Measurements from ENCODE around the gene CCDC169. TPM values are rescaled to one million over a fixed set of nuclear protein-coding genes. Genes with fewer than 3 reads are reported as not detected.
A peak's percentile ranks its signal among the peaks of the same experiment; 100 is the strongest.

Gene CCDC169
- total RNA-seq, 1 donor from 2014 or later = 0.55 TPM

- H3K27me3 ChIP-seq = no peaks in the 10 kb centered on the region
- peak; percentile 85 for TF ChIP-seq CTCF (IDR thresholded peaks at IDR 0.05)
- H3K4me3 ChIP-seq = no peak overlapping the region
- no peak overlapping the region for H3K27ac ChIP-seq
- H3K9me3 ChIP-seq = no peaks in the 10 kb centered on the region
- no peaks in the 10 kb centered on the region for H3K4me1 ChIP-seq
- intact Hi-C loops (cut with DNase I) = loop anchor here (5.0 kb wide), 1 partner anchor 454 kb away; no protein-coding TSS in a partner anchor
- no peak for DNase-seq
- ATAC-seq = peak; percentile 63
- H3K36me3 ChIP-seq = no peaks in the 10 kb centered on the region
Observed at GRCh38 chr13:36282821-36283432, 14.7 kb downstream of the CCDC169 start.

GRCh38 chr13:36275190-36276002 is 22.2 kb downstream of the CCDC169 start:
- intact Hi-C loops (cut with DNase I) = loop anchor here (5.0 kb wide), 1 partner anchor 298 kb away; no protein-coding TSS in a partner anchor
- TF ChIP-seq CTCF (IDR thresholded peaks at IDR 0.05) = peak; percentile 61

GRCh38 chr13:36273431-36273830 is 24.2 kb downstream of the CCDC169 start:
- H3K27me3 ChIP-seq = no peaks in the 10 kb centered on the region
- ATAC-seq = no peak
- no peak for DNase-seq
- intact Hi-C loops (cut with DNase I) = no loop called here
- H3K9me3 ChIP-seq = no peaks in the 10 kb centered on the region
- TF ChIP-seq CTCF (IDR thresholded peaks at IDR 0.05) = no peak
- H3K27ac ChIP-seq = no peak overlapping the region
- no peaks in the 10 kb centered on the region for H3K36me3 ChIP-seq
- no peaks in the 10 kb centered on the region for H3K4me1 ChIP-seq
- no peak overlapping the region for H3K4me3 ChIP-seq

More at GRCh38 chr13:36275190-36276002, 22.2 kb downstream of the CCDC169 start:
- Histone ChIP-seq H3K27me3 (no peaks in the 10 kb centered on the region), H3K36me3 (no peaks in the 10 kb centered on the region), H3K27ac (no peak overlapping the region), H3K4me3 (no peak overlapping the region), H3K9me3 (no peaks in the 10 kb centered on the region), H3K4me1 (no peaks in the 10 kb centered on the region)
- ATAC-seq = peak; percentile 64
- no peak for DNase-seq

- intact Hi-C loops (cut with DNase I) = no loop called here
- no peak for DNase-seq
- Histone ChIP-seq H3K27me3 (no peaks in the 10 kb centered on the region), H3K9me3 (no peaks in the 10 kb centered on the region), H3K4me1 (no peaks in the 10 kb centered on the region), H3K4me3 (no peak overlapping the region), H3K36me3 (no peaks in the 10 kb centered on the region), H3K27ac (no peak overlapping the region)
- no peak for TF ChIP-seq CTCF (IDR thresholded peaks at IDR 0.05)
- ATAC-seq = peak; percentile 42
Observed at GRCh38 chr13:36261976-36262375, 35.6 kb downstream of the CCDC169 start.

GRCh38 chr13:36261011-36261410 is 36.6 kb downstream of the CCDC169 start:
- intact Hi-C loops (cut with DNase I) = no loop called here
- no peak for DNase-seq

More at GRCh38 chr13:36261011-36261410, 36.6 kb downstream of the CCDC169 start:
- H3K27ac ChIP-seq = no peak overlapping the region
- TF ChIP-seq CTCF (IDR thresholded peaks at IDR 0.05) = no peak
- no peak for ATAC-seq
- no peaks in the 10 kb centered on the region for H3K9me3 ChIP-seq
- no peaks in the 10 kb centered on the region for H3K36me3 ChIP-seq
- H3K4me3 ChIP-seq = no peak overlapping the region
- no peaks in the 10 kb centered on the region for H3K4me1 ChIP-seq
- H3K27me3 ChIP-seq = no peaks in the 10 kb centered on the region

Data from upper lobe of right lung (tissue), 1 donor.